Naive B cell (primary cell): Measurements from ENCODE around the gene SCAPER. TPM values are rescaled to one million over a fixed set of nuclear protein-coding genes. Genes with fewer than 3 reads are reported as not detected.
A peak's percentile ranks its signal among the peaks of the same experiment; 100 is the strongest.
"Not testable (repeated sequence)": the region's sequence is repeated elsewhere in the genome, so short reads cannot be mapped to it uniquely, and the experiment has no call there.

Experiments
- ATAC-seq, 2 donors: fragments of 150-1000 bp; cut with Tn5 transposase; 2 replicates each; pipeline ENCODE4 v1.10.0; 2021; ENCODE audit warnings: low read depth in 2 of 2, mild to moderate bottlenecking in 2 of 2, moderate library complexity in 2 of 2
- DNase-seq: peaks from one replicate; pipeline ENCODE4 v3.0.0; 2022
- H3K27ac Mint-ChIP-seq, 6 donors: one replicate each; pipeline ENCODE4 v1.8.0; 2020 to 2022; ENCODE audit warnings: mild to moderate bottlenecking in 6 of 6, mixed read lengths in 6 of 6, moderate library complexity in 5 of 6, inconsistent platforms in 2 of 6
- H3K27me3 Mint-ChIP-seq, 3 donors: one replicate each; pipeline ENCODE4 v1.8.0; 2021 to 2022; ENCODE audit warnings: mixed read lengths in 3 of 3, mild to moderate bottlenecking in 1 of 3
- H3K36me3 Mint-ChIP-seq, 2 donors: one replicate each; pipeline ENCODE4 v1.8.0; 2020 to 2022; ENCODE audit warnings: mixed read lengths in 2 of 2, inconsistent platforms in 1 of 2, mild to moderate bottlenecking in 1 of 2
- H3K4me1 Mint-ChIP-seq, 3 donors: one replicate each; pipeline ENCODE4 v1.8.0; 2020 to 2022; ENCODE audit warnings: mixed read lengths in 3 of 3, inconsistent platforms in 1 of 3, mild to moderate bottlenecking in 1 of 3, moderate library complexity in 1 of 3
- H3K4me3 Mint-ChIP-seq, 8 donors: one replicate each; pipeline ENCODE4 v1.8.0; 2020 to 2022; ENCODE audit warnings: mild to moderate bottlenecking in 8 of 8, mixed read lengths in 8 of 8, moderate library complexity in 8 of 8, inconsistent platforms in 2 of 8
- H3K9me3 Mint-ChIP-seq, 7 donors: one replicate each; pipeline ENCODE4 v1.8.0; 2020 to 2022; ENCODE audit warnings: mixed read lengths in 7 of 7, mild to moderate bottlenecking in 5 of 7, inconsistent platforms in 2 of 7, moderate library complexity in 1 of 7
- polyA plus RNA-seq, 6 donors: library from polyadenylated mRNA; unstranded; fragments of 300-500 nt; fragmentation: Illumina TruSeq; gene quantifications; one replicate each; pipeline ENCODE4 v1.2.3, GENCODE V29; 2021; ENCODE audit warnings: low read depth in 6 of 6

The SCAPER gene
- polyA plus RNA-seq, 6 donors from 2014 or later = 11.2 to 38.5 (median 19.0) TPM

DNA sequence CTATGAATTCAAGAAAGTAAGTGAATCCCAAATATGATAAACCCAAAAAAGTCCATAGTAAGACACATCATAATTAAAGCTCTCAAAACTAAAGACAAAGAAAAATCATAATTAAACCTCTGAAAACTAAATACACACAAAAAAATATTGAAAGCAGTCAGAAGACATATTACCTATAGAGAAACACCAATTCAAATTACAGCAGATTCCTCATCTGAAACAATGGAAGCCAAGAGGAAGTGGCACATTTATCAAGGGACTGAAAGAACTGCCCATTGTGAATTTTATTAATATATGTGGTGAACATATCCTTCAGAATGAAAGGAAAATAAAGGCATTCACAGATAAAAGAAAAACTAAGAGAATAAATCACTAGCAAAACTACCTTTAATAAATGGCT is 128.2 kb downstream of the SCAPER start:
- Mint-ChIP-seq H3K27me3 (no peaks in the 10 kb centered on the region), H3K4me3 (no peak overlapping the region), H3K36me3 (peaks cover 29 to 39% of the 10 kb centered on the region in 2 donors), H3K27ac (no peak overlapping the region), H3K9me3 (peaks cover 0 to 19% (median 11%) of the 10 kb centered on the region in 7 donors), H3K4me1 (no peaks in the 10 kb centered on the region)
- DNase-seq (no peak), ATAC-seq (no peak)

DNA sequence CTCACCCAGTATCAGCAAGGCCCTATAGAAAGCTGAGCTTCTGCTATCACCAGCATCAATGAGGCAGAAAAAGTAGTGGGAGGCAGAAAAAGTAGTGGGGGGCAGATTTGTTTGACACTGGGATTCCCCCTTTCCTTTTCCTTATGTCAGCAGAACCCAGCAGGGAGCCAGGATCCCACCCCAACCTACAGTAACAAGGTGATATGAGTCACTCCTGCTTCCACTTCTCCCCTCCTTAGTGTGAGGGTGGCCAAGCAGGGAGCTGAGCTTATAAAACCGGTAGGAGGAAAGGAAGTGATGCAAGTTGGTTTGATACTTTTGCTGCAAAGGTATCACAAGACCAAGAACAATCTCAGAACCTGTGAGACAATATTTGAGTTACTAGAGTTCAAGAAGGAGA is 128.7 kb downstream of the SCAPER start:
- no peak for ATAC-seq
- H3K36me3 Mint-ChIP-seq = peaks cover 29 to 34% of the 10 kb centered on the region in 2 donors

DNA sequence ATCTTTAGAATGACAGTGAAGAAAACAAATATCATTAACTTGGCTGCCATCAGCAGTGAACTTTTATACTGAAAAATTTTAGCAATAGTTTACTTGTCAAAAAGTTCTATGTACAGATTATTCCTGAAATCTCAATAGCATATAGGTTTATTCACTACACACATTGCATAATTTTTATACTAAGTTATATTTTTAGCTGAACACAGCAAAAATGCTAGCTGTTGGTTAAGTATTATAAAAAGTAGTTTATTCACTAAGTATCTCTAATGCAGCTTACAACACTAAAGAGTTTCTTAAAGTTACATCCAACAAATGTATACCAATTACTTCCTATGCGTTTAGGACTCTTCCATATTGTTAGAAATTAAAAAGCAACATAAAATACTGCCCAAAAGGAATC is 131.9 kb downstream of the SCAPER start:
- DNase-seq (no peak), ATAC-seq (no peak)
- Mint-ChIP-seq H3K27ac (peak overlapping the region in 1 of 6 donors; percentile 66), H3K36me3 (peaks cover 22 to 39% of the 10 kb centered on the region in 2 donors), H3K27me3 (no peaks in the 10 kb centered on the region), H3K4me3 (no peak overlapping the region), H3K4me1 (no peaks in the 10 kb centered on the region), H3K9me3 (peaks cover 0 to 25% (median 11%) of the 10 kb centered on the region in 7 donors)

More for the DNA sequence above, 128.7 kb downstream of the SCAPER start:
- Mint-ChIP-seq H3K27ac (peak overlapping the region in 2 of 6 donors; percentile 18 to 58), H3K9me3 (peaks cover 0 to 19% (median 11%) of the 10 kb centered on the region in 7 donors), H3K27me3 (no peaks in the 10 kb centered on the region), H3K4me3 (peak overlapping the region in 1 of 8 donors; percentile 23), H3K4me1 (no peaks in the 10 kb centered on the region)
- no peak for DNase-seq

DNA sequence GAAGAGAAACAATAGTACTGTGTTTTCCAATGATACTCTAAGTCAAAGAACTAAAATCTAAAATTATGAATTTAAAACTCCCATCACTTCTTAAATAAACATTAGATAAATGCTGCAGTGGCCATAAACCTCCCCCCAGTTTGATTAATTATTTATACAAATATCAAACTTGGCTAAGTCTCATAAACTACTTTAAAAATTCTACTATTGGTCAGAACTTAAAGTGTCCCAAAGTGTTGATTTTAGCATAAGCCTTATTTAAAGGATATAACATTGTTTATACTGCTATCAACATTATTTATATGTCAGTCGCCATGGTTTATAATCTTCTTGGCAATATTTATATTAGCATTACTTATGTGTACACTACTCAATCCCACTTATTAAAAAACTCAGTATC is 132.4 kb downstream of the SCAPER start:
- Mint-ChIP-seq H3K27ac (no peak overlapping the region), H3K9me3 (peaks cover 0 to 26% (median 11%) of the 10 kb centered on the region in 7 donors), H3K36me3 (peaks cover 22 to 42% of the 10 kb centered on the region in 2 donors), H3K4me3 (no peak overlapping the region), H3K27me3 (no peaks in the 10 kb centered on the region), H3K4me1 (no peaks in the 10 kb centered on the region)
- no peak for DNase-seq
- no peak for ATAC-seq

DNA sequence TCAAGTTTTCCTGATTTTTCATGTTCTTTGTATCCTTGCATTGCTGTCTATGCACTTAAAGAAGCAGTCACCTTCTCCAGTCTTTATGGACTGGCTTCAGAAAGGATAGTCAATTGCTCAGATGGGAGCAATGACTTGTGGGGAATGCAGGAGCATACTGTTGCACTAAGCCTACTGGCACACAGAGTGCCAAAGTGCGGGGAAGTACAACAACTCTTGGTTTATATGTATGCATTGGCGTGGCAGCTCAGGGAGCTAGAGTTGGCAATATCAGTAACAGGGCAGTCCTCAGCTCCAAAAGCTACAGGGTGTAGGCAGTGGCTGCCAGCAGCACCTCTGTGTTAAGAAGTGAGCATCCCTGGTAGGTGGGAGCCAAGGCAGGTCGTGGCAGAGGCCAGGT is 141.1 kb downstream of the SCAPER start:
- Mint-ChIP-seq H3K4me1 (no peaks in the 10 kb centered on the region), H3K36me3 (peaks cover 33 to 39% of the 10 kb centered on the region in 2 donors), H3K4me3 (no peak overlapping the region), H3K27me3 (no peaks in the 10 kb centered on the region), H3K27ac (no peak overlapping the region), H3K9me3 (peaks cover 7 to 21% (median 10%) of the 10 kb centered on the region in 7 donors)
- no peak for ATAC-seq
- DNase-seq = no peak

DNA sequence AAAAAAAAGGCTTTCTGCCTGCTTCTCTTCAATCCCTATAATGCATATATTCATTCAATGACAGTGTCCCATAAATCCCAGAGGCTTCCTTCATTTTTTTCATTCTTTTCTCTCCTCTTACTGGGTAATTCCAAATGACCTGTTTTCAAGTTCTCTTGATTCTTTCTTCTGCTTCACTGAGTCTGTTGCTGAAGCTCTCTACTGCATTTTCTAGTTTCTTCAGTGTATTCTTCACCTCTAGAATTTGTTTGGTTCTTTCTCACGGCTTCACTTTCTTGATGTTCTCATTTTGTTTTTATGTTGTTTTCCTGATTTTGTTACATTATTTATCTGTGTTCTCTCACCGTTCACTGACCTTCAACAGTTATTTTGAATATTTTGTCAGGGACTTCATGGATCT is 141.6 kb downstream of the SCAPER start:
- peaks cover 7 to 21% (median 10%) of the 10 kb centered on the region in 7 donors for H3K9me3 Mint-ChIP-seq
- H3K27ac Mint-ChIP-seq = no peak overlapping the region
- peak overlapping the region in 1 of 8 donors; percentile 29 for H3K4me3 Mint-ChIP-seq
- DNase-seq (no peak), ATAC-seq (no peak)
- no peaks in the 10 kb centered on the region for H3K27me3 Mint-ChIP-seq
- H3K36me3 Mint-ChIP-seq = peaks cover 33 to 39% of the 10 kb centered on the region in 2 donors
- H3K4me1 Mint-ChIP-seq = no peaks in the 10 kb centered on the region

DNA sequence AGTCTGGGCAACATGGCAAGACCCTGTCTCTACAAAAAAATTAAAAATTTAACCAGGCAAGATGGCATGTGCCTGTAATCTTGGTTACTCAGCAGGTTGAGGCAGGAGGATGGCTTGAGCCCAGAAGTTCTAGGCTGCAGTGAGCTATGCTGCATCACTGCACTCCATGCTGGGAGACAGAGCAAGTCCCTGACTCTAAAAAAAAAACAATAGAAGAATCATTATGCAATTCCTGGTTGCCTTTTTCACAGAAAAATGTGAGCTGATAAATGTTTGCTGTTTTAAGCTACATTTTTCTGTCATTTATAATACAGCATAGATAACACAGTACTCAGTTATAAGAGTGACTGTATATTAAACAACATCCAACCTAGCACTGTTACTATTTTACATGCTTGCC is 148.8 kb downstream of the SCAPER start:
- no peak overlapping the region for H3K27ac Mint-ChIP-seq
- H3K9me3 Mint-ChIP-seq = no peaks in the 10 kb centered on the region
- DNase-seq = no peak
- ATAC-seq = no peak
- H3K4me3 Mint-ChIP-seq = no peak overlapping the region
- no peaks in the 10 kb centered on the region for H3K4me1 Mint-ChIP-seq
- H3K36me3 Mint-ChIP-seq = peaks cover 6 to 22% of the 10 kb centered on the region in 2 donors
- H3K27me3 Mint-ChIP-seq = no peaks in the 10 kb centered on the region

DNA sequence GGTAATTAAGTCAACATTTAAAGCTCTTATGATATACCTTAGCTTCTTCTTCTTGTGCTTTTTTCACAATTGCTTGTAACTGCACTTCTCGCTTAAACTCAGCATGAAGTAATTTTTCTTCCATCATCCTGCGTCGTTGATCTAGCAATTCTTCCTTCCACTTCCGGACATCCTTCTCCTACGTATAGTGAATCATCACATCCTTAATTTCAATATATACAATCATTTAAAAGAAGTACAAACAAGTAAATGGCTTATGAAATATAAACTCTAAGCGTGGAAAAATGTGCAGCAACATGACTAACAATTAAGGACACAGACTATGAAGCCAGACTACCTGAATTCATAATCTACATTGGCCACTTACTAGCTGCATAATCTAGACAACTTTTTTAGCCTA is 151.4 kb downstream of the SCAPER start:
- DNase-seq (no peak), ATAC-seq (no peak)
- H3K27ac Mint-ChIP-seq = no peak overlapping the region
- H3K4me1 Mint-ChIP-seq = peaks cover 0 to 6% (median 4%) of the 10 kb centered on the region in 3 donors
- peaks cover 0 to 17% of the 10 kb centered on the region in 2 donors for H3K36me3 Mint-ChIP-seq
- no peak overlapping the region for H3K4me3 Mint-ChIP-seq
- H3K27me3 Mint-ChIP-seq = no peaks in the 10 kb centered on the region
- H3K9me3 Mint-ChIP-seq = no peaks in the 10 kb centered on the region

DNA sequence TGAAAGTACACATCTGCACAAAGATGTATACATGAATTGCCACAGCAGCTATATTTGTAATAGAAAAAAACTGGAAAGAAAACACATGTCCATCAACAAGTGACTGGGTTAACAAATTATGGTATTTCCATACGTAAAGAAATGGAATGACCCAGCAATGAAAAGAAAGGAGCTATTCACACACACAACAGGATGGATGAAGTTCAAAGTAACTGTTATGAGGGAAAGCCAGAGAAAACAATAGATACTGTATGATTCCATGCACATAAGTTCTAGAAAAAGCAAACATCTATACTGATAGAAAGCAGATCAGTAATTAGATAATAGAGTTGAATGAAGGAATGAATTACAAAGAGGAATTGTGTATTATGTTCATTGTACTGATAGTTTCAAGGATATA is 152.0 kb downstream of the SCAPER start:
- H3K4me3 Mint-ChIP-seq = no peak overlapping the region
- no peak overlapping the region for H3K27ac Mint-ChIP-seq
- no peaks in the 10 kb centered on the region for H3K9me3 Mint-ChIP-seq
- DNase-seq = no peak
- H3K36me3 Mint-ChIP-seq = peaks cover 0 to 17% of the 10 kb centered on the region in 2 donors
- peaks cover 0 to 6% (median 4%) of the 10 kb centered on the region in 3 donors for H3K4me1 Mint-ChIP-seq
- no peak for ATAC-seq
- no peaks in the 10 kb centered on the region for H3K27me3 Mint-ChIP-seq

DNA sequence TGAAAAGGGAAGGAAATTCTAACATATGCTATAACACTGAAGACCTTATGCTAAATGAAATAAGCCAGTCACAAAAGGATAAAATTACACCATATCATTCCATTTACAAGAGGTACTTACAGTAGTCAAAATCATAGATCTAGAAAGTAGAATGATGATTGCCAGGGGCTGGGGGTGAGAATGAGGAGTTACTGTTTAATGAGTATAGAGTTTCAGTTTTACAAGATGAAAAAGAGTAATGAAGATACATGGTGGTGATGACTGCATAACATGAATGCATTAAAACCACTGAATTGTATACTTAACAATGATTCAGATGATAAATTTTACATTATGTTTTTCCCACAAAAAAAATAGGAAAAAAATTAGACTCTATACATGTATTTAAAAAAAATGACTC is 152.6 kb downstream of the SCAPER start:
- no peak overlapping the region for H3K4me3 Mint-ChIP-seq
- peaks cover 0 to 6% (median 4%) of the 10 kb centered on the region in 3 donors for H3K4me1 Mint-ChIP-seq
- no peak overlapping the region for H3K27ac Mint-ChIP-seq
- H3K9me3 Mint-ChIP-seq = no peaks in the 10 kb centered on the region
- ATAC-seq (no peak), DNase-seq (no peak)
- H3K36me3 Mint-ChIP-seq = peaks cover 0 to 19% of the 10 kb centered on the region in 2 donors
- no peaks in the 10 kb centered on the region for H3K27me3 Mint-ChIP-seq

DNA sequence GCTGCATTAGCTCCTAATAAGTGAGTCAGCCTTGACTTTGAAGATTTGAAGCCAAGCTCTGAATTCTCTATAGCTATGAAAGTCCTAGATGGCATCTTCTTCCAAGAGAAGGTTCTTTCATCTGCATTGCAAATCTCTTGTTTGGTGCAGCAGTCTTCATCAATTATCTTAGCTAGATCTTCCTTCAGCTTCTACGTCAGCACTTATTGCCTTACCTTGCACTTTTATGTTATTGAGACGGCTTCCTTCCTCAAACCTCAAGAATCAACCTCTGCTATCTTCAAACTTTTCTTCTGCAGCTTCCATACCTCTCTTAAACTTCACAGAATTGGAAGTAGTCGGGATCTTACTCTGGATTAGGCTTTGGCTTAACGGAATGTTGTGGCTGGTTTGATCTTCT is 167.6 kb downstream of the SCAPER start:
- H3K4me3 Mint-ChIP-seq = no peak overlapping the region
- no peaks in the 10 kb centered on the region for H3K27me3 Mint-ChIP-seq
- no peak for ATAC-seq
- no peak overlapping the region for H3K27ac Mint-ChIP-seq
- peaks cover 5 to 8% (median 8%) of the 10 kb centered on the region in 3 donors for H3K4me1 Mint-ChIP-seq
- peaks cover 30 to 41% of the 10 kb centered on the region in 2 donors for H3K36me3 Mint-ChIP-seq
- peaks cover 0 to 4% (median 0%) of the 10 kb centered on the region in 7 donors for H3K9me3 Mint-ChIP-seq
- DNase-seq = no peak

DNA sequence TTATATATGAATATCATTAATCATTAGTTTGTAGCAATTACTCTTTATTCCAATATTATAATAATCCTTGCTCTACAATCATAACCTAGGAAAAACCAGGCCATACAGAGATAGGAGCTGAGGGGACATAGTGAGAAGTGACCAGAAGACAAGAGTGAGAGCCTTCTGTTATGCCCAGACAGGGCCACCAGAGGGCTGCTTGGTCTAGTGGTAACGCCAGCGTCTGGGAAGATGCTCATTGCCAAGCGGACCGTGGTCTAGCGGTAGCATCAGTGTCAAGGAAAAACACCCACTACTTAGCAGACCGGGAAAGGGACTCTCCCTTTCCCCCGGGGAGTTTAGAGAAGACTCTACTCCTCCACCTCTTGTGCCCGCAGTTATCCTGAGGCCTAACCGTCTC is 172.8 kb downstream of the SCAPER start:
- not testable (repeated sequence) for H3K27me3 Mint-ChIP-seq, ATAC-seq, H3K4me1 Mint-ChIP-seq, H3K4me3 Mint-ChIP-seq, H3K9me3 Mint-ChIP-seq, DNase-seq, H3K27ac Mint-ChIP-seq
- H3K36me3 Mint-ChIP-seq = peaks cover 29 to 30% of the 10 kb centered on the region in 2 donors

DNA sequence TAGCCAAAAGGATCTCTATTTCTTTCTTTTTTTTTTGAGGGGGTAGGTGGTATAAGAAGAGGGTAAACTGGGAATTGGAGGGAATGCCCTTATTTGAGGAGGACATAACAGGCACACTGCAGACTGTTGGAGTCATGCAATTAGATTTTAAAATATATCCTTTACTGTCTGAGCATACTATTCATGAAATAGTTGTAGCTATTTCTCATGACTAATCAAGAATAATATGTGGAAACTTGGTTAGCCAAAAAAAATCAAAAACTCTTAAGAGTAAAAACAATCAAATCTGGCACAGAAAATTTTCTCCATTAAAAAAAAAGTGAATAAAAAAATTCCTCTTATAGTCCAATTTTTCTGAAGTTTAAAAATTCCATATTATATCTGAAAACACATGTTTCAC is 174.9 kb downstream of the SCAPER start:
- Mint-ChIP-seq H3K9me3 (peaks cover 0 to 8% (median 2%) of the 10 kb centered on the region in 7 donors), H3K4me1 (peaks cover 3 to 15% (median 6%) of the 10 kb centered on the region in 3 donors), H3K27me3 (no peaks in the 10 kb centered on the region), H3K36me3 (peaks cover 34% of the 10 kb centered on the region in 2 donors), H3K27ac (peak overlapping the region in 1 of 6 donors; percentile 41), H3K4me3 (no peak overlapping the region)
- DNase-seq (no peak), ATAC-seq (no peak)

DNA sequence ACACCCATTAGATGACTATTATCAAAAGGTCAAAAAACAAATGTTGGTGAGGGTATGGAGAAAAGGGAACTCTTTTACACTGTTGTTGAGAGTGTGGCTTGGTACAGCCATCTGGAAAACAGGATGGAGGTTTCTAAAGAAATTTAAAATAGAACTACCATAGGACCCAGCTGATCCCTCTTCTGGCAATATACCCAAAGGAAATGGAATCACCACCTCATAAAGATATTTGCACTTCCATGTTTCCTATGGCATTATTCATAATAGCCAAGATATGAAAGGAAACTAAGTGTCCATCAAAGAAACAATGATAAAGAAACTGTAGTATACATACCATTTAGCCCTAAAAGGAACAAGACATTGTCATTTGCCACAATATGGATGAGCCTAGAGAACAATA is 186.3 kb downstream of the SCAPER start:
- no peak overlapping the region for H3K4me3 Mint-ChIP-seq
- peaks cover 35 to 42% of the 10 kb centered on the region in 2 donors for H3K36me3 Mint-ChIP-seq
- H3K9me3 Mint-ChIP-seq = peaks cover 4 to 38% (median 22%) of the 10 kb centered on the region in 7 donors
- DNase-seq (no peak), ATAC-seq (no peak)
- peak overlapping the region in 1 of 6 donors; percentile 14 for H3K27ac Mint-ChIP-seq
- H3K4me1 Mint-ChIP-seq = peaks cover 0 to 8% (median 0%) of the 10 kb centered on the region in 3 donors
- H3K27me3 Mint-ChIP-seq = no peaks in the 10 kb centered on the region
